Endothelial cell of umbilical vein (primary cell): ENCODE measurements around the gene AKAP8L. TPM values are rescaled to one million over a fixed set of nuclear protein-coding genes. Genes with fewer than 3 reads are reported as not detected.

Experiments used
- BruUV-seq: library from RNA; stranded (reverse); fragments of 400-500 nt; replicated peaks from 2 replicates; lab custom pipeline; 2021; lab: Mats Ljungman, UMichigan
- CTCF ChIA-PET: fragments of 300-600, 350-600 bp; sonication (Branson Sonifier 250); formaldehyde crosslinking; loops from one replicate; lab custom pipeline; 2021; ENCODE audit warnings: antibody characterized with exemption, inconsistent platforms; lab: Charles Lee
- POLR2A ChIA-PET: fragments of 300-600, 350-600 bp; sonication (Branson Sonifier 250); formaldehyde crosslinking; loops from one replicate; lab custom pipeline; 2021; ENCODE audit warnings: antibody characterized with exemption, inconsistent platforms; lab: Charles Lee
- DNase-seq: peaks from one replicate; pipeline ENCODE4 v3.0.0-alpha.2; 2011; ENCODE audit warnings: low read depth, low spot score
- FAIRE-seq: peaks from 2 replicates; lab custom pipeline; 2011; peaks lifted over from hg19 to GRCh38; lab: Jason Lieb, UNC
- H2AFZ ChIP-seq: 2 replicates; pipeline ENCODE4 v1.6.0; 2012; ENCODE audit warnings: low read depth, low read length, control low read depth, inconsistent platforms
- H3K27ac ChIP-seq: 2 replicates; pipeline ENCODE4 v1.5.1; 2011; ENCODE audit warnings: low read depth, mild to moderate bottlenecking, control low read depth, low read length, moderate library complexity; ENCODE audit not compliant: insufficient read depth
- H3K27me3 ChIP-seq, 2 experiments: 2 replicates each; pipeline versions ENCODE4 v1.6.0 to v1.6.1; 2011; ENCODE audit warnings: low read length in 2 of 2, mixed read lengths in 1 of 2; ENCODE audit not compliant: control insufficient read depth in 2 of 2, insufficient read depth in 2 of 2
- H3K36me3 ChIP-seq, 2 experiments: 2 replicates in 1 of 2; 3 replicates in 1 of 2; pipeline ENCODE4 v1.5.1; 2011; ENCODE audit warnings: low read length in 2 of 2, mild to moderate bottlenecking in 1 of 2, moderate library complexity in 1 of 2; ENCODE audit not compliant: control insufficient read depth in 2 of 2, insufficient read depth in 2 of 2; ENCODE audit errors: extremely low read depth in 1 of 2
- H3K4me1 ChIP-seq: 3 replicates; pipeline ENCODE4 v1.5.1; 2011; ENCODE audit warnings: mild to moderate bottlenecking, low read length; ENCODE audit not compliant: control insufficient read depth, insufficient read depth; ENCODE audit errors: extremely low read depth
- H3K4me2 ChIP-seq: 2 replicates; pipeline ENCODE4 v1.6.1; 2011; ENCODE audit warnings: low read length, control low read depth, mixed read lengths; ENCODE audit not compliant: insufficient read depth
- H3K4me3 ChIP-seq, 3 experiments: fragments of 200-600 bp in 1 of 3; sonication (generic), shearing (Covaris generic) in 1 of 3; replicated peaks in 1 of 3; 2 replicates each; pipeline ENCODE4 v1.5.1; 2011 to 2016; ENCODE audit warnings: control low read depth in 3 of 3, low read length in 3 of 3, mild to moderate bottlenecking in 2 of 3, inconsistent platforms in 1 of 3, low read depth in 1 of 3, moderate library complexity in 1 of 3; ENCODE audit not compliant: insufficient read depth in 1 of 3
- H3K79me2 ChIP-seq: 2 replicates; pipeline ENCODE4 v1.6.0; 2012; ENCODE audit warnings: low read length, inconsistent platforms; ENCODE audit not compliant: control insufficient read depth, insufficient read depth
- H3K9ac ChIP-seq: replicated peaks from 2 replicates; pipeline ENCODE3; 2011; ENCODE audit warnings: low read length, control low read depth; ENCODE audit not compliant: insufficient read depth; ENCODE audit errors: extremely low read depth
- H3K9me1 ChIP-seq: replicated peaks from 3 replicates; pipeline ENCODE4 v1.6.0; 2011; ENCODE audit warnings: mild to moderate bottlenecking, low read length; ENCODE audit not compliant: control insufficient read depth, insufficient read depth; ENCODE audit errors: extremely low read depth
- H3K9me3 ChIP-seq: replicated peaks from 2 replicates; pipeline ENCODE4 v1.5.1; 2012; ENCODE audit warnings: low read length, inconsistent platforms; ENCODE audit not compliant: control insufficient read depth, insufficient read depth
- H4K20me1 ChIP-seq: replicated peaks from 2 replicates; pipeline ENCODE3; 2011; ENCODE audit warnings: mild to moderate bottlenecking, low read length; ENCODE audit not compliant: control insufficient read depth, insufficient read depth; ENCODE audit errors: extremely low read depth
- EZH2 ChIP-seq: IDR thresholded peaks from 2 replicates; pipeline ENCODE4 v1.6.1; 2012; ENCODE audit warnings: borderline replicate concordance, low read depth, mild to moderate bottlenecking, moderate library complexity, low read length, inconsistent platforms; ENCODE audit not compliant: severe bottlenecking
- FOS ChIP-seq: IDR thresholded peaks from 2 replicates; pipeline ENCODE4 v1.6.1; 2011; ENCODE audit warnings: mild to moderate bottlenecking, low read length, moderate library complexity, borderline replicate concordance; ENCODE audit not compliant: insufficient read depth
- GATA2 ChIP-seq: IDR thresholded peaks from 2 replicates; pipeline ENCODE4 v1.7.0; 2011; ENCODE audit warnings: low read depth, mild to moderate bottlenecking, moderate library complexity, mixed read lengths, low read length; ENCODE audit not compliant: insufficient read length, insufficient read depth
- MAX ChIP-seq: IDR thresholded peaks from 2 replicates; pipeline ENCODE4 v1.6.1; 2011; ENCODE audit not compliant: insufficient read depth, insufficient read length
- MYC ChIP-seq: IDR thresholded peaks from one replicate; pipeline ENCODE4 v1.6.1; 2011; ENCODE audit warnings: mild to moderate bottlenecking, low read depth, low read length
- POLR2AphosphoS5 ChIP-seq: IDR thresholded peaks from 2 replicates; pipeline ENCODE4 v1.6.1; 2012; ENCODE audit warnings: low read depth, mild to moderate bottlenecking, control low read depth, low read length, moderate library complexity; ENCODE audit not compliant: insufficient read depth
- dilution Hi-C: fragments of 300-500 bp; cut with MboI; formaldehyde crosslinking; loops from one replicate; pipeline ENCODE4 v1.15.0; 2019; ENCODE audit warnings: low sequenced_read_pairs; ENCODE audit not compliant: extremely low pct_ligation_motif_present
- intact Hi-C: fragments of 100-400 bp; cut with micrococcal nuclease; formaldehyde crosslinking; loops from one replicate; pipeline ENCODE4 v1.10.0; 2022
- polyA plus RNA-seq, 4 experiments: library from polyadenylated mRNA; depleted of rRNA in 3 of 4; stranded (reverse) in 3 of 4; unstranded in 1 of 4; fragments of >200 nt; gene quantifications; 2 replicates each; pipeline versions ENCODE4 v1.2.1 to v1.2.3, GENCODE V29; 2011 to 2012; ENCODE audit warnings: missing spikeins in 1 of 4
- total RNA-seq: library from RNA; stranded (reverse); gene quantifications from 2 replicates; pipeline ENCODE4 v1.2.3, GENCODE V29; 2021

The AKAP8L gene
- total and polyA plus RNA-seq, 2 donors (not counting 3 experiments of a cell fraction or from before 2014, with no cell fraction given): 63.9 to 99.6 TPM

DNA sequence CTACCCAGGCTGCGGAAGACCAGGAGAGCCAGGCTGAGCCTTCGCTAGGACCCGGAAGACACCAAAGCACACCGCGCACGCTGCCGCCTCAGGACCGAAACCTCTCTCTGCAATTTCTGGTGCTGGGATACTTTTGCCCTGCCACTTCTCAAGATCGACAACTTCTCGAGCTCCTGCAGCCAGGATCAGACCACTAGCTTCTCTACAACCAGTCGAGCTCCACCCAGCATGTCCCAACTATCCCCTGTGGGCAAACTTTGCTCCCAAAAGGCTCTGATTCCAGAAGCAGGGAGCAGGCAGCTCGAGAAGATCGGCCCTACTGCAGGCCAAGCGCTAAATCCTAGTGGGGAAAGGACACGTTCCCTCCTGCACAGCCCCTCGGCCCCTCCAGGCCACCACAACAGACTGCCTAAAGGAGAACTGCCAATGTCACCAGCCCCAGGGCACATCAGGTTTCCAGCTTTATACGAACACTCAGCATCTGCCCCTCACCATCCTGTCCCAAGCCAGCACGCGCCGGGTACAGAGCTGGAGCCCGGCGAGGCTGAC lies 40.2 kb downstream of the AKAP8L start:
- H3K9ac ChIP-seq: peak overlapping the region; percentile 94
- CTCF ChIA-PET: interaction anchor here (1.0 to 3.5 kb wide), 8 partner anchors 13 to 277 kb away, joined by 3 to 32 read pairs (median 5); partner anchors contain the start of gene AKAP8L
- peaks cover 53% of the 10 kb centered on the region for H3K79me2 ChIP-seq
- DNase-seq (peak; percentile 43), FAIRE-seq (peak; percentile 90)
- peak overlapping the region; percentile 39 for H2AFZ ChIP-seq
- peaks cover 20% of the 10 kb centered on the region for H3K4me1 ChIP-seq
- H4K20me1 ChIP-seq: no peaks in the 10 kb centered on the region
- H3K4me3 ChIP-seq: peak overlapping the region; percentile 82 to 90 (median 85)
- POLR2A ChIA-PET: interaction anchor here (0.7 to 3.1 kb wide), 3 partner anchors 41 to 145 kb away, joined by 3 to 12 read pairs (median 4); partner anchors contain the start of gene AKAP8L
- intact Hi-C loops: loop anchor here (1.0 to 5.0 kb wide), 6 partner anchors 41 to 271 kb away; partner anchors contain the start of gene SYDE1
- H3K4me2 ChIP-seq: peak overlapping the region; percentile 86
- H3K9me1 ChIP-seq: no peaks in the 10 kb centered on the region
- H3K36me3 ChIP-seq: peaks cover 0 to 3% of the 10 kb centered on the region in 2 experiments
- TF ChIP-seq GATA2 (no peak), EZH2 (no peak), MAX (no peak), FOS (no peak), MYC (no peak), POLR2AphosphoS5 (peak; percentile 24)
- BruUV-seq: TSS peak; percentile 28
- H3K27me3 ChIP-seq: no peaks in the 10 kb centered on the region
- dilution Hi-C loops: no loop called here
- H3K27ac ChIP-seq: peak overlapping the region; percentile 85
- no peaks in the 10 kb centered on the region for H3K9me3 ChIP-seq
